ENCODE results near the gene EML3.
"Not testable (repeated sequence)": the region's sequence is repeated elsewhere in the genome, so short reads cannot be mapped to it uniquely, and the experiment has no call there.

EML3 gene

GRCh38 chr11:62612366-62613290 lies at the start of gene EML3, which contains the start of gene ROM1:
TSS of gene EML3 (minus strand) at chr11:62612775. CDS start at chr11:62612457, 318 bp downstream.
TSS of gene ROM1 (plus strand) at chr11:62613257. CDS start at chr11:62613282, 25 bp downstream.
- peak; percentile 71 to 85 for DNase-seq (ENCODE audit: low read depth in 2 of 2)

- no peak for DNase-seq (ENCODE audit: low read depth in 2 of 2)
These were observed 44.3 kb upstream of the EML3 start for GRCh38 chr11:62656796-62657429.

GRCh38 chr11:62654297-62654696 lies 41.7 kb upstream of the EML3 start:
- no peak for DNase-seq (ENCODE audit: low read depth in 2 of 2)

- DNase-seq (ENCODE audit: low read depth in 2 of 2): no peak
These were observed 39.8 kb upstream of the EML3 start for GRCh38 chr11:62652161-62653006.

GRCh38 chr11:62650283-62650682 lies 37.7 kb upstream of the EML3 start:
- DNase-seq (ENCODE audit: low read depth in 2 of 2): not testable (repeated sequence)

GRCh38 chr11:62649486-62649885 lies 36.9 kb upstream of the EML3 start:
- DNase-seq (ENCODE audit: low read depth in 2 of 2): no peak

GRCh38 chr11:62648967-62649364 lies 36.4 kb upstream of the EML3 start:
- no peak for DNase-seq (ENCODE audit: low read depth in 2 of 2)

- DNase-seq (ENCODE audit: low read depth in 2 of 2): no peak
These were observed 35.8 kb upstream of the EML3 start for GRCh38 chr11:62648185-62648966.

GRCh38 chr11:62647609-62648005 lies 35.0 kb upstream of the EML3 start:
- no peak for DNase-seq (ENCODE audit: low read depth in 2 of 2)

- no peak for DNase-seq (ENCODE audit: low read depth in 2 of 2)
These were observed 34.4 kb upstream of the EML3 start for GRCh38 chr11:62646825-62647608.

- peak; percentile 99 to 100 for DNase-seq (ENCODE audit: low read depth in 2 of 2)
These were observed 33.6 kb upstream of the EML3 start, which contains the start of gene GANAB for GRCh38 chr11:62645946-62646824. TSS of gene GANAB (minus strand) at chr11:62646613. CDS start at chr11:62646599, 14 bp downstream.

GRCh38 chr11:62645671-62645945 lies 33.0 kb upstream of the EML3 start:
- no peak for DNase-seq (ENCODE audit: low read depth in 2 of 2)

GRCh38 chr11:62644220-62644619 lies 31.6 kb upstream of the EML3 start:
- DNase-seq (ENCODE audit: low read depth in 2 of 2): no peak

- no peak for DNase-seq (ENCODE audit: low read depth in 2 of 2)
These were observed 19.9 kb upstream of the EML3 start for GRCh38 chr11:62632492-62632891.

- no peak for DNase-seq (ENCODE audit: low read depth in 2 of 2)
These were observed 15.1 kb upstream of the EML3 start for GRCh38 chr11:62627713-62628112.

- DNase-seq (ENCODE audit: low read depth in 2 of 2): no peak
These were observed 10.0 kb upstream of the EML3 start for GRCh38 chr11:62622476-62623089.

GRCh38 chr11:62621567-62622470 lies 9.2 kb upstream of the EML3 start, which contains the start of gene B3GAT3:
TSS of gene B3GAT3 (minus strand) at chr11:62621986. CDS start at chr11:62621947, 39 bp downstream.
- peak; percentile 92 to 94 for DNase-seq (ENCODE audit: low read depth in 2 of 2)
